ENCODE data around the gene TSPAN18.
"Not testable (repeated sequence)": the region's sequence is repeated elsewhere in the genome, so short reads cannot be mapped to it uniquely, and the experiment has no call there.

The TSPAN18 gene

GRCh38 chr11:44854086-44854485, 127.3 kb downstream of the TSPAN18 start:
- no peak for FAIRE-seq

- FAIRE-seq: peak; percentile 44
Observed at GRCh38 chr11:44854741-44855492, 128.2 kb downstream of the TSPAN18 start.

- no peak for FAIRE-seq
Observed at GRCh38 chr11:44855493-44855849, 128.7 kb downstream of the TSPAN18 start.

GRCh38 chr11:44857490-44858090, 130.8 kb downstream of the TSPAN18 start:
- no peak for FAIRE-seq

GRCh38 chr11:44858796-44859527, 132.2 kb downstream of the TSPAN18 start:
- FAIRE-seq: no peak

- no peak for FAIRE-seq
Observed at GRCh38 chr11:44859528-44859925, 132.8 kb downstream of the TSPAN18 start.

- no peak for FAIRE-seq
Observed at GRCh38 chr11:44860346-44860745, 133.6 kb downstream of the TSPAN18 start.

GRCh38 chr11:44861849-44862557, 135.2 kb downstream of the TSPAN18 start:
- FAIRE-seq: peak; percentile 100

GRCh38 chr11:44862558-44863101, 135.9 kb downstream of the TSPAN18 start:
- FAIRE-seq: no peak

- FAIRE-seq: peak; percentile 93
Observed at GRCh38 chr11:44863231-44863630, 136.5 kb downstream of the TSPAN18 start.

GRCh38 chr11:44865866-44866272, 139.1 kb downstream of the TSPAN18 start:
- FAIRE-seq: no peak

- no peak for FAIRE-seq
Observed at GRCh38 chr11:44866286-44866685, 139.5 kb downstream of the TSPAN18 start.

- no peak for FAIRE-seq
Observed at GRCh38 chr11:44868021-44868420, 141.3 kb downstream of the TSPAN18 start.

- no peak for FAIRE-seq
Observed at GRCh38 chr11:44868455-44869421, 142.0 kb downstream of the TSPAN18 start.

GRCh38 chr11:44870181-44870580, 143.4 kb downstream of the TSPAN18 start:
- FAIRE-seq: no peak

GRCh38 chr11:44870615-44871176, 143.9 kb downstream of the TSPAN18 start:
- no peak for FAIRE-seq

- FAIRE-seq: not testable (repeated sequence)
Observed at GRCh38 chr11:44871682-44872081, 144.9 kb downstream of the TSPAN18 start.

- FAIRE-seq: no peak
Observed at GRCh38 chr11:44872556-44872955, 145.8 kb downstream of the TSPAN18 start.

GRCh38 chr11:44873537-44873936, 146.8 kb downstream of the TSPAN18 start:
- no peak for FAIRE-seq

- no peak for FAIRE-seq
Observed at GRCh38 chr11:44874284-44874683, 147.5 kb downstream of the TSPAN18 start.

GRCh38 chr11:44875037-44875436, 148.3 kb downstream of the TSPAN18 start:
- FAIRE-seq: no peak
